ENCODE data around the gene NEUROD2. TPM values are rescaled to one million over a fixed set of nuclear protein-coding genes. Genes with fewer than 3 reads are reported as not detected.

NEUROD2 gene
- total and polyA plus RNA-seq, 2 of the 8 experiments (the other 6 are each of a cell fraction or from before 2014, with no cell fraction given), result not detected

DNA sequence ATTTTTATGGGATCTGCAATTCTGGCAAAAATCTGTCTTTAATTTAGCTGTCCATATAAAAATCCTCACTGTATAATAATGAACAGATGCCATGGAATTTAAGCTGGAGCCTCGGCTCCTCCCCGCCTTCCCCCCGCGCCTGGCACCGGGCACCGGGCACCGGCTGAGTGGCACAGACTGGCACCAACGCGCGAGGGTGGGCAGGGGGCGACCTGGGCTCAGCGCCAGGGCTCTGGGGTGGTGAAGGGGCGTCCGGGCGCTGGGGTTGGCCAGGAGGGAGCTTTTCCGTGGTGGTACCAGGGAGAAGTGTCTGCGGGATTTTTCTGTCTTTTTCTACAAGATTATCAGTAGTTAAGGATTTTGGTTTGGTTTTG lies 9.1 kb downstream of the NEUROD2 start:
- H2BK5ac ChIP-seq (ENCODE audit: low read depth, low read length), result no peak overlapping the region
- peak overlapping the region in 1 of 4 experiments; percentile 30; a peak in 1 of 8 replicates for H3K4me3 ChIP-seq (ENCODE audit: extremely low read depth in 1 of 4, insufficient read depth in 2 of 4, low read depth in 3 of 4, low read length in 4 of 4)
- no peak overlapping the region for H4K8ac ChIP-seq (ENCODE audit: extremely low read depth, insufficient read depth, low read length)
- no peak overlapping the region for H3K27ac ChIP-seq (ENCODE audit: low read depth, low read length)
- H3K14ac ChIP-seq (ENCODE audit: insufficient read length), result no peak overlapping the region
- H3K4me2 ChIP-seq (ENCODE audit: insufficient read depth in 1 of 2, low read depth in 2 of 2, low read length in 2 of 2), result peak overlapping the region in 1 of 2 experiments; percentile 68; a peak in 2 of 4 replicates
- no peak overlapping the region for H2BK12ac ChIP-seq (ENCODE audit: low read depth, low read length)
- peaks cover 6 to 21% of the 10 kb centered on the region in 2 experiments for H4K20me1 ChIP-seq (replicated peaks in 1 of 2; ENCODE audit: control insufficient read depth in 1 of 2, insufficient read depth in 2 of 2, low read length in 2 of 2)
- H2AFZ ChIP-seq (ENCODE audit: low read length), result no peak overlapping the region
- H2BK20ac ChIP-seq (ENCODE audit: low read length), result no peak overlapping the region
- DNase-seq (ENCODE audit: low read depth in 1 of 2, low spot score in 2 of 2) (peak in 1 of 2 experiments; percentile 47), FAIRE-seq (no peak)
- peaks cover 0 to 2% (median 0%) of the 10 kb centered on the region in 4 experiments; a peak in 1 of 8 replicates for H3K36me3 ChIP-seq (ENCODE audit: control insufficient read depth in 2 of 4, insufficient read depth in 4 of 4, low read length in 3 of 4)
- WGBS, 2 experiments (ENCODE audit: extremely low coverage in 1 of 2, insufficient coverage in 1 of 2, insufficient read length in 1 of 2, insufficient replicate concordance in 2 of 2, low coverage in 1 of 2, low lambda C conversion rate in 2 of 2, missing lambda C conversion rate in 1 of 2), result 7% methylated on average over 17 of the region's 17 CpGs; no CpG with 5 or more reads in 1 of the 2 experiments
- no peak overlapping the region for H3K9ac ChIP-seq (replicated peaks in 1 of 4; ENCODE audit: extremely low read depth in 1 of 4, low read depth in 3 of 4, low read length in 3 of 4)
- no peaks in the 10 kb centered on the region for H3K79me1 ChIP-seq (ENCODE audit: low read depth, low read length)
- peaks cover 3% of the 10 kb centered on the region; the same call in 1 of the 2 replicates for H3K23me2 ChIP-seq (ENCODE audit: low read depth, low read length)
- no peak overlapping the region for H3K18ac ChIP-seq (ENCODE audit: extremely low read depth, low read length)
- no peak overlapping the region for H2BK15ac ChIP-seq (ENCODE audit: low read length)
- peaks cover 80 to 100% (median 97%) of the 10 kb centered on the region in 4 experiments for H3K27me3 ChIP-seq (replicated peaks in 1 of 4; ENCODE audit: control insufficient read depth in 3 of 4, extremely low read depth in 1 of 4, insufficient read depth in 3 of 4, low read length in 3 of 4)
- H3K23ac ChIP-seq (ENCODE audit: insufficient read length), result no peak overlapping the region
- ChIA-PET POLR2A (ENCODE audit: partially characterized antibody) (interaction anchor here (0.8 to 2.4 kb wide), 2 partner anchors 8 to 10 kb away, joined by 3 to 15 read pairs; no protein-coding TSS in a partner anchor), CTCF (ENCODE audit: partially characterized antibody) (interaction anchor here (1.3 to 4.8 kb wide), 6 partner anchors 18 to 51 kb away, joined by 3 to 20 read pairs (median 8); no protein-coding TSS in a partner anchor)
- H3K4ac ChIP-seq (replicated peaks; ENCODE audit: insufficient read length, low read depth, low read length), result no peak overlapping the region
- no peak overlapping the region for H2BK120ac ChIP-seq (replicated peaks; ENCODE audit: low read depth, low read length)
- TF ChIP-seq POLR2A (IDR thresholded peaks at IDR 0.05; ENCODE audit: control extremely low read depth in 1 of 2, low read depth in 2 of 2, low read length in 2 of 2) (no peak), KDM5A (IDR thresholded peaks at IDR 0.05; ENCODE audit: low read length) (no peak), SIN3A (conservative IDR thresholded peaks at IDR 0.05 in 1 of 2, IDR thresholded peaks at IDR 0.05 in 1 of 2; ENCODE audit: low read depth in 1 of 2, low read length in 2 of 2) (no peak), ZNF274 (IDR thresholded peaks at IDR 0.05; ENCODE audit: borderline replicate concordance, extremely low read depth, low read length) (no peak), EZH2 (IDR thresholded peaks at IDR 0.05; ENCODE audit: low read depth, low read length, severe bottlenecking) (peak; percentile 67), POU5F1 (IDR thresholded peaks at IDR 0.05; ENCODE audit: low read depth, low read length) (no peak), BRCA1 (IDR thresholded peaks at IDR 0.05; ENCODE audit: low read depth, low read length) (no peak), CTBP2 (IDR thresholded peaks at IDR 0.05; ENCODE audit: borderline replicate concordance, insufficient read depth, insufficient read length, low read length) (peak; percentile 14), CREB1 (IDR thresholded peaks at IDR 0.05) (no peak), SP2 (IDR thresholded peaks at IDR 0.05; ENCODE audit: low read length) (no peak), POLR2AphosphoS5 (IDR thresholded peaks at IDR 0.05; ENCODE audit: low read depth, low read length) (no peak), CBX8 (IDR thresholded peaks at IDR 0.05; ENCODE audit: borderline replicate concordance, low read depth, low read length) (peak; percentile 71; the same call in 1 of the 2 replicates), NANOG (IDR thresholded peaks at IDR 0.05; ENCODE audit: insufficient read depth, low read depth, low read length, poor library complexity, severe bottlenecking) (no peak), RNF2 (IDR thresholded peaks at IDR 0.05; ENCODE audit: borderline replicate concordance, low read depth, low read length, missing control alignments, poor library complexity, severe bottlenecking) (peak; percentile 76)
- H4K5ac ChIP-seq (ENCODE audit: insufficient read length, low read depth, low read length), result no peak overlapping the region
- no peak overlapping the region for H4K91ac ChIP-seq (replicated peaks; ENCODE audit: insufficient read length, low read length)
- H3K4me1 ChIP-seq (replicated peaks in 1 of 4; ENCODE audit: control insufficient read depth in 3 of 4, insufficient read depth in 4 of 4, low read length in 3 of 4), result peaks cover 5 to 44% (median 32%) of the 10 kb centered on the region in 4 experiments
- no peak overlapping the region for H3K56ac ChIP-seq (replicated peaks; ENCODE audit: insufficient read length, low read depth, low read length)
- no peak overlapping the region for H2AK5ac ChIP-seq (ENCODE audit: low read depth, low read length)
- no peaks in the 10 kb centered on the region for H3K79me2 ChIP-seq (ENCODE audit: control insufficient read depth in 1 of 2, insufficient read depth in 2 of 2, low read length in 2 of 2)
- H3K9me3 ChIP-seq (ENCODE audit: insufficient read depth in 2 of 2, low read depth in 1 of 2, low read length in 1 of 2), result no peaks in the 10 kb centered on the region
